ENCODE measurements around the gene RIPOR2.

- TF ChIP-seq CTCF (conservative IDR thresholded peaks at IDR 0.05; ENCODE audit: low read length): no peak
- no peak for TF ChIP-seq EZH2phosphoT487 (IDR thresholded peaks at IDR 0.05; ENCODE audit: borderline replicate concordance, low read depth, low read length)
Measured at GRCh38 chr6:24908650-24909035, 27.1 kb downstream of the RIPOR2 start.

Data from OCI-LY7 (cell line).